Spleen (tissue), 7 donors: ENCODE data around the gene SH3BGRL3.

ENCODE experiments used
- POLR2A ChIP-seq, 3 donors: fragments of 450-650 bp; IDR thresholded peaks; one replicate each; pipeline ENCODE4 v1.5.1; 2017; ENCODE audit warnings: antibody characterized with exemption in 3 of 3, mild to moderate bottlenecking in 1 of 3
- POLR2AphosphoS5 ChIP-seq, 3 donors: sonication (generic); formaldehyde crosslinking; IDR thresholded peaks; one replicate each; pipeline ENCODE4 v1.5.1; 2017; ENCODE audit warnings: antibody characterized with exemption in 3 of 3
- TF ChIP-seq, protein P1 (sequence below), 11 experiments: fragments of 200-600 bp in 7 of 11; fragments of 450-650 bp in 4 of 11; sonication (generic) in 4 of 11; IDR thresholded peaks in 8 of 11; conservative IDR thresholded peaks in 3 of 11; 1 replicate in 7 of 11; 2 replicates in 4 of 11; pipeline versions ENCODE4 v1.4.0 to v1.8.0; 2016 to 2021; ENCODE audit warnings: antibody characterized with exemption in 11 of 11, inconsistent platforms in 4 of 11, mild to moderate bottlenecking in 1 of 11
- donor health status: DM: no; HTN: no; CAD: no; lungs with moderate emphysema.
- donor health status: DM: no; HTN: no; CAD: no.
- donor health status: DM: no; HTN: no; CAD: no.

DNA sequence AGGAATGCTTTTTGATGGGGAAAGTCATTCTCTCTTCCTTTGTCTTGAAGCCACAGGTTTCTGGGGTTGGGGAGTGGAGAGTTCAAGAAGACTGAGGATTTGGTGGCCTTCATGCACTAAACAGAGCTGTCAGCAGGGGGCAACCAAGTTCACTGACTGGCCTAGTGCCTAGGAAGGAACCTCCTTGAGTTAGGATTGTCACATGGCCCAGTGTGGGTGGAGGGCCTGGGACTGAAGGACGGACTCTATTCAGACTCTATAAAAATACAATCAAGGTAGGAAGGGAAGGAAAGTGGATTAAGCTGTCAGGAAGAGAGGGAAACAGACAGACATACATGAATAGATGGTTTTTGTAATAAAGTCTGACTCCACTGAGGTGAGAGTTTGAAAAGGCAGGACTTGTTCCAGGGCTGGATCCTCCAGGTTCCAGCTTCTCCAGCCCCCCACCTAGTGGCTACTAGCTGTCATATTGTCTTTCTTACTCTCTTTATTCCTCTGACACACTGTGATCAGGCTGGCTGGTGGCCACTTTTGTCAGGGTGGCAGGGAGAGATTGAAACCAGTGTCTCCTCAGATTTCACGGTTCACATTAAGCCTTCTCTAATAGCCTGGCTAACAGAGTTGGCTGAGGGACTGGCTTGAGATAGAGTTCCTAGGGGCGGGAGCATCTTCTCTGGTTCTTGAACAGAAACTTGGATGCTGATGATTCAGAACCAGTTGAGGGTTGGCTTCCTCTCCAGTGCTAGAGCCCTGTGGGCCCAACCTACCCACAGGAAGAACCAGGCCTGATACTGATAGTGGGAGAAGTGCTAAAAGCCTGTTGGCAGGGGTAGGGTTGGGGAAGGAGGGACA lies 4.1 kb upstream of the SH3BGRL3 start:
- no peak for TF ChIP-seq POLR2A (IDR thresholded peaks at IDR 0.05)
- peak in 1 of 3 donors; percentile 77 for TF ChIP-seq POLR2AphosphoS5 (IDR thresholded peaks at IDR 0.05)
- TF ChIP-seq, protein P1, sequence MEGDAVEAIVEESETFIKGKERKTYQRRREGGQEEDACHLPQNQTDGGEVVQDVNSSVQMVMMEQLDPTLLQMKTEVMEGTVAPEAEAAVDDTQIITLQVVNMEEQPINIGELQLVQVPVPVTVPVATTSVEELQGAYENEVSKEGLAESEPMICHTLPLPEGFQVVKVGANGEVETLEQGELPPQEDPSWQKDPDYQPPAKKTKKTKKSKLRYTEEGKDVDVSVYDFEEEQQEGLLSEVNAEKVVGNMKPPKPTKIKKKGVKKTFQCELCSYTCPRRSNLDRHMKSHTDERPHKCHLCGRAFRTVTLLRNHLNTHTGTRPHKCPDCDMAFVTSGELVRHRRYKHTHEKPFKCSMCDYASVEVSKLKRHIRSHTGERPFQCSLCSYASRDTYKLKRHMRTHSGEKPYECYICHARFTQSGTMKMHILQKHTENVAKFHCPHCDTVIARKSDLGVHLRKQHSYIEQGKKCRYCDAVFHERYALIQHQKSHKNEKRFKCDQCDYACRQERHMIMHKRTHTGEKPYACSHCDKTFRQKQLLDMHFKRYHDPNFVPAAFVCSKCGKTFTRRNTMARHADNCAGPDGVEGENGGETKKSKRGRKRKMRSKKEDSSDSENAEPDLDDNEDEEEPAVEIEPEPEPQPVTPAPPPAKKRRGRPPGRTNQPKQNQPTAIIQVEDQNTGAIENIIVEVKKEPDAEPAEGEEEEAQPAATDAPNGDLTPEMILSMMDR (IDR thresholded peaks at IDR 0.05 in 8 of 11, conservative IDR thresholded peaks at IDR 0.05 in 3 of 11) = peak; percentile 72 to 97 (median 91)
